ENCODE data around the gene OTOG.

DNA sequence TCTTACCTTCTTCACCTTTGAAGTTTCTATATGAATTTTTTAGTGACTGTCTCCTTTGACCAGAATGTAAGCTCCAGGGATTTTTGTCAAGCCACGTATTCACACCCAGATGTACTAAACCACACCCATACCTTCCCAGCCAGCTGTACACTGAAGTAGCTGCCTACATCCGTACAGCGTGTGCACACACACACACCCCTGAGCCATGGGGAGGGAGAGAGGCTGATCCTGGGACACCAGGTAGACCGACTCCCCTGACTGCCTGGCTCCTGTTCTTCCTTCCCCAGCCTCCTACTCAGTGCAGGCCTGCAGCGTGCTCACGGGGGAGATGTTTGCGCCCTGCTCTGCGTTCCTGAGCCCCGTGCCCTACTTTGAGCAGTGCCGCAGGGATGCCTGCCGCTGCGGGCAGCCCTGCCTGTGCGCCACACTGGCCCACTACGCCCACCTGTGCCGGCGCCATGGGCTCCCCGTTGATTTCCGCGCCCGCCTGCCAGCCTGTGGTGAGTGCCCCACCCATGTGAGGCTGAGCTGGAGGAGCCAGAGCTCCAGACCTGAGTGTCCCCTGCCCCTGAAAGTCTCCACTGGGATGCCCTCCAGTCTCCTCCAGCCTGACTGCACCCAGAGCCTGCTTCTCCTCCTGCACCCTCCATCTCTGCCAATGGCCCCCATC is 25.9 kb downstream of the OTOG start:
- no peak for TF ChIP-seq CEBPB (IDR thresholded peaks at IDR 0.05)
- TF ChIP-seq EP300 (IDR thresholded peaks at IDR 0.05; ENCODE audit: borderline replicate concordance): no peak
- TF ChIP-seq, protein P1, sequence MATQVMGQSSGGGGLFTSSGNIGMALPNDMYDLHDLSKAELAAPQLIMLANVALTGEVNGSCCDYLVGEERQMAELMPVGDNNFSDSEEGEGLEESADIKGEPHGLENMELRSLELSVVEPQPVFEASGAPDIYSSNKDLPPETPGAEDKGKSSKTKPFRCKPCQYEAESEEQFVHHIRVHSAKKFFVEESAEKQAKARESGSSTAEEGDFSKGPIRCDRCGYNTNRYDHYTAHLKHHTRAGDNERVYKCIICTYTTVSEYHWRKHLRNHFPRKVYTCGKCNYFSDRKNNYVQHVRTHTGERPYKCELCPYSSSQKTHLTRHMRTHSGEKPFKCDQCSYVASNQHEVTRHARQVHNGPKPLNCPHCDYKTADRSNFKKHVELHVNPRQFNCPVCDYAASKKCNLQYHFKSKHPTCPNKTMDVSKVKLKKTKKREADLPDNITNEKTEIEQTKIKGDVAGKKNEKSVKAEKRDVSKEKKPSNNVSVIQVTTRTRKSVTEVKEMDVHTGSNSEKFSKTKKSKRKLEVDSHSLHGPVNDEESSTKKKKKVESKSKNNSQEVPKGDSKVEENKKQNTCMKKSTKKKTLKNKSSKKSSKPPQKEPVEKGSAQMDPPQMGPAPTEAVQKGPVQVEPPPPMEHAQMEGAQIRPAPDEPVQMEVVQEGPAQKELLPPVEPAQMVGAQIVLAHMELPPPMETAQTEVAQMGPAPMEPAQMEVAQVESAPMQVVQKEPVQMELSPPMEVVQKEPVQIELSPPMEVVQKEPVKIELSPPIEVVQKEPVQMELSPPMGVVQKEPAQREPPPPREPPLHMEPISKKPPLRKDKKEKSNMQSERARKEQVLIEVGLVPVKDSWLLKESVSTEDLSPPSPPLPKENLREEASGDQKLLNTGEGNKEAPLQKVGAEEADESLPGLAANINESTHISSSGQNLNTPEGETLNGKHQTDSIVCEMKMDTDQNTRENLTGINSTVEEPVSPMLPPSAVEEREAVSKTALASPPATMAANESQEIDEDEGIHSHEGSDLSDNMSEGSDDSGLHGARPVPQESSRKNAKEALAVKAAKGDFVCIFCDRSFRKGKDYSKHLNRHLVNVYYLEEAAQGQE (IDR thresholded peaks at IDR 0.05; ENCODE audit: low read depth): no peak
- no peak for TF ChIP-seq FOXM1 (IDR thresholded peaks at IDR 0.05; ENCODE audit: borderline replicate concordance, low read depth)
- no peak for TF ChIP-seq TEAD4 (IDR thresholded peaks at IDR 0.05)

All from Ishikawa (cell line).